Keratinocyte (primary cell): ENCODE data around the gene AMIGO1. TPM values are rescaled to one million over a fixed set of nuclear protein-coding genes. Genes with fewer than 3 reads are reported as not detected.

ENCODE experiments used
- DNase-seq: peaks from one replicate; pipeline ENCODE4 v3.0.0-alpha.2; 2011; ENCODE audit warnings: low read depth, missing footprints, low spot score
- FAIRE-seq: peaks from 2 replicates; lab custom pipeline; 2011; peaks lifted over from hg19 to GRCh38; lab: Jason Lieb, UNC
- H2AFZ ChIP-seq: 2 replicates; pipeline ENCODE4 v1.6.0; 2012; ENCODE audit warnings: low read length, control low read depth, inconsistent platforms; ENCODE audit not compliant: control insufficient read depth
- H3K27ac ChIP-seq: 2 replicates; pipeline ENCODE4 v1.5.1; 2011; ENCODE audit warnings: low read length; ENCODE audit not compliant: control insufficient read depth, insufficient read depth
- H3K27me3 ChIP-seq: 3 replicates; pipeline ENCODE4 v1.6.0; 2011; ENCODE audit warnings: low read length; ENCODE audit not compliant: control insufficient read depth, insufficient read depth; ENCODE audit errors: extremely low read depth
- H3K36me3 ChIP-seq, 2 experiments: 2 replicates in 1 of 2; 3 replicates in 1 of 2; pipeline ENCODE4 v1.5.1; 2011; ENCODE audit warnings: low read length in 2 of 2, mild to moderate bottlenecking in 1 of 2; ENCODE audit not compliant: control insufficient read depth in 2 of 2, insufficient read depth in 2 of 2; ENCODE audit errors: extremely low read depth in 1 of 2
- H3K4me1 ChIP-seq: 3 replicates; pipeline ENCODE4 v1.5.1; 2011; ENCODE audit warnings: low read length; ENCODE audit not compliant: control insufficient read depth, insufficient read depth; ENCODE audit errors: extremely low read depth
- H3K4me2 ChIP-seq: 3 replicates; pipeline ENCODE4 v1.6.0; 2011; ENCODE audit warnings: low read depth, low read length; ENCODE audit not compliant: control insufficient read depth, insufficient read depth; ENCODE audit errors: extremely low read depth
- H3K4me3 ChIP-seq, 3 experiments: fragments of 200-600 bp in 1 of 3; sonication (generic) in 1 of 3; 2 replicates in 2 of 3; 3 replicates in 1 of 3; pipeline ENCODE4 v1.5.1; 2011 to 2016; ENCODE audit warnings: low read length in 3 of 3, mild to moderate bottlenecking in 3 of 3, control low read depth in 2 of 3, inconsistent platforms in 1 of 3, low read depth in 1 of 3, mixed read lengths in 1 of 3, mixed run types in 1 of 3, moderate library complexity in 1 of 3; ENCODE audit not compliant: control insufficient read depth in 2 of 3, insufficient read depth in 2 of 3; ENCODE audit errors: extremely low read depth in 1 of 3
- H3K79me2 ChIP-seq: 2 replicates; pipeline ENCODE4 v1.6.0; 2012; ENCODE audit warnings: low read length; ENCODE audit not compliant: control insufficient read depth, insufficient read depth
- H3K9ac ChIP-seq: 3 replicates; pipeline ENCODE4 v1.6.0; 2011; ENCODE audit warnings: low read length; ENCODE audit not compliant: control insufficient read depth, insufficient read depth; ENCODE audit errors: extremely low read depth
- H3K9me1 ChIP-seq: 3 replicates; pipeline ENCODE4 v1.6.0; 2011; ENCODE audit warnings: low read length; ENCODE audit not compliant: control insufficient read depth, insufficient read depth; ENCODE audit errors: extremely low read depth
- H3K9me3 ChIP-seq: 2 replicates; pipeline ENCODE4 v1.5.1; 2012; ENCODE audit warnings: low read depth, low read length; ENCODE audit not compliant: control insufficient read depth
- H4K20me1 ChIP-seq: 3 replicates; pipeline ENCODE4 v1.6.0; 2011; ENCODE audit warnings: low read length; ENCODE audit not compliant: control insufficient read depth, insufficient read depth; ENCODE audit errors: extremely low read depth
- EZH2 ChIP-seq: IDR thresholded peaks from one replicate; pipeline ENCODE4 v1.6.1; 2012; ENCODE audit warnings: inconsistent platforms, mild to moderate bottlenecking, low read length, moderate library complexity
- dilution Hi-C: fragments of 300-500 bp; cut with MboI; formaldehyde crosslinking; loops from one replicate; pipeline ENCODE4 v1.7.0; 2020; ENCODE audit warnings: low sequenced_read_pairs; ENCODE audit not compliant: extremely low pct_ligation_motif_present
- polyA plus RNA-seq, 5 experiments: library from polyadenylated mRNA; depleted of rRNA in 3 of 5; stranded (reverse) in 3 of 5; stranded (forward) in 1 of 5; unstranded in 1 of 5; fragments of >200 nt; gene quantifications; 1 replicate in 1 of 5; 2 replicates in 3 of 5; 3 replicates in 1 of 5; pipeline versions ENCODE4 v1.2.1 to v1.2.3, GENCODE V29; 2011 to 2012; ENCODE audit warnings: missing spikeins in 2 of 5, low read depth in 1 of 5, low replicate concordance in 1 of 5
- TF ChIP-seq, protein P1 (sequence below), 3 experiments: IDR thresholded peaks in 1 of 3; conservative IDR thresholded peaks in 1 of 3; optimal IDR thresholded peaks in 1 of 3; 2 replicates in 2 of 3; 3 replicates in 1 of 3; pipeline versions ENCODE3 to v1.5.1; 2011; ENCODE audit warnings: low read length in 3 of 3, mild to moderate bottlenecking in 3 of 3, moderate library complexity in 2 of 3, control low read depth in 1 of 3, inconsistent platforms in 1 of 3; ENCODE audit not compliant: insufficient read depth in 2 of 3; ENCODE audit errors: extremely low read depth in 1 of 3

AMIGO1 gene
- polyA plus RNA-seq, 1 donor (not counting 4 experiments of a cell fraction or from before 2014, with no cell fraction given), result 0.26 TPM

DNA sequence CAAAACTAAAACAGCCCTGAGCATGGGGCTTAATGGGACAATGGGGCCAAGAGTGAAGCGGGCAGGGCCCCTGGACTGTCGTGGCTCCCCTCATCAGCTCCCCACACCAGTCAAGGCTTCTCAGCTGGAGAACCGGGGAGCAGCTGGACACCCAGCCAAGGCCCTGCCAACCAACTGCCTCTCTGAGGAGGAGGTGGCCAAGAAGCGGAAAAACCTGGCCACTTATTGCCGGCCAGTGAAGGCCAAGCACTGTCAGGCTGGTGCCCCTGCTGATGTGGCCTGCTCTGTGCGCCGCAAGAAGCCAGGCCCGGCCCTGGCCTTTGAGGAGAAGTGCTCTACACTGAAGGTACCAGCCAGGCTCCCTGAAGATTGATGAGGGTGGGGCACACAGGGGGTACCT, 18.2 kb downstream of the AMIGO1 start:
- dilution Hi-C loops, result no loop called here

DNA sequence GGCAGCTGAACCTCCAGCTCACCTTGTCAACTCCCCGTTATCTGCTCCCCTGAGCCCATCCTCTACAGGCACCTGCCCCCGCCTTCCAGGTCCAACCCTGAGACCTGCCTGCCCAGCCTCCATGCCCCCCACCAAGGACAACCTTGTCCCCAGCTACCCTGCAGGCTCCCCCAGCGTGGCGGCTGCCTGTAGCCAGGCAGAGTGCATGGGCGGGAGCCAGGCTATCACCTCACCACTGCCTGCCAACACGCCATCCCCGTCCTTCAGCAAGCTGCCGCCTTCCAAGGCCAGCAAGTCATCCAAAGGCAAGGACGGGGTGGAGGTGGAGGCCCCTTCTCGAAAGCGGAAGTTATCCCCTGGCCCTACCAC, 18.6 kb downstream of the AMIGO1 start:
- no peak for DNase-seq
- Histone ChIP-seq H3K79me2 (peaks cover 7% of the 10 kb centered on the region), H3K4me1 (peaks cover 7% of the 10 kb centered on the region), H3K27ac (no peak overlapping the region), H3K4me3 (no peak overlapping the region), H3K27me3 (no peaks in the 10 kb centered on the region), H3K9me3 (no peaks in the 10 kb centered on the region), H3K9me1 (no peaks in the 10 kb centered on the region), H2AFZ (no peak overlapping the region), H4K20me1 (no peaks in the 10 kb centered on the region), H3K36me3 (peaks cover 10 to 11% of the 10 kb centered on the region in 2 experiments), H3K4me2 (no peak overlapping the region), H3K9ac (no peak overlapping the region)
- no peak for FAIRE-seq
- no peak for TF ChIP-seq EZH2
- TF ChIP-seq, protein P1, sequence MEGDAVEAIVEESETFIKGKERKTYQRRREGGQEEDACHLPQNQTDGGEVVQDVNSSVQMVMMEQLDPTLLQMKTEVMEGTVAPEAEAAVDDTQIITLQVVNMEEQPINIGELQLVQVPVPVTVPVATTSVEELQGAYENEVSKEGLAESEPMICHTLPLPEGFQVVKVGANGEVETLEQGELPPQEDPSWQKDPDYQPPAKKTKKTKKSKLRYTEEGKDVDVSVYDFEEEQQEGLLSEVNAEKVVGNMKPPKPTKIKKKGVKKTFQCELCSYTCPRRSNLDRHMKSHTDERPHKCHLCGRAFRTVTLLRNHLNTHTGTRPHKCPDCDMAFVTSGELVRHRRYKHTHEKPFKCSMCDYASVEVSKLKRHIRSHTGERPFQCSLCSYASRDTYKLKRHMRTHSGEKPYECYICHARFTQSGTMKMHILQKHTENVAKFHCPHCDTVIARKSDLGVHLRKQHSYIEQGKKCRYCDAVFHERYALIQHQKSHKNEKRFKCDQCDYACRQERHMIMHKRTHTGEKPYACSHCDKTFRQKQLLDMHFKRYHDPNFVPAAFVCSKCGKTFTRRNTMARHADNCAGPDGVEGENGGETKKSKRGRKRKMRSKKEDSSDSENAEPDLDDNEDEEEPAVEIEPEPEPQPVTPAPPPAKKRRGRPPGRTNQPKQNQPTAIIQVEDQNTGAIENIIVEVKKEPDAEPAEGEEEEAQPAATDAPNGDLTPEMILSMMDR (optimal IDR thresholded peaks at IDR 0.05 in 1 of 3, IDR thresholded peaks at IDR 0.05 in 1 of 3, conservative IDR thresholded peaks at IDR 0.05 in 1 of 3; ENCODE audit: extremely low read depth in 1 of 3, insufficient read depth in 2 of 3, low read length in 3 of 3), result no peak
- dilution Hi-C loops, result no loop called here

More for the DNA sequence above, 18.2 kb downstream of the AMIGO1 start:
- H2AFZ ChIP-seq, result no peak overlapping the region
- DNase-seq (no peak), FAIRE-seq (no peak)
- H3K9me1 ChIP-seq, result no peaks in the 10 kb centered on the region
- H3K36me3 ChIP-seq, result peaks cover 14% of the 10 kb centered on the region in 2 experiments
- no peaks in the 10 kb centered on the region for H3K27me3 ChIP-seq
- TF ChIP-seq, protein P1 (optimal IDR thresholded peaks at IDR 0.05 in 1 of 3, IDR thresholded peaks at IDR 0.05 in 1 of 3, conservative IDR thresholded peaks at IDR 0.05 in 1 of 3; ENCODE audit: extremely low read depth in 1 of 3, insufficient read depth in 2 of 3, low read length in 3 of 3), result no peak
- TF ChIP-seq EZH2, result no peak
- no peak overlapping the region for H3K4me2 ChIP-seq
- H3K27ac ChIP-seq, result no peak overlapping the region
- H3K79me2 ChIP-seq, result peaks cover 7% of the 10 kb centered on the region
- H4K20me1 ChIP-seq, result no peaks in the 10 kb centered on the region
- H3K9me3 ChIP-seq, result no peaks in the 10 kb centered on the region
- H3K4me3 ChIP-seq, result no peak overlapping the region
- no peak overlapping the region for H3K9ac ChIP-seq
- H3K4me1 ChIP-seq, result peaks cover 7% of the 10 kb centered on the region
